Measurements from ENCODE around the gene LRRC8A.

Gene LRRC8A

GRCh38 chr9:128902351-128903078 lies 20.6 kb downstream of the LRRC8A start:
- DNase-seq = no peak

GRCh38 chr9:128903079-128903461 lies 21.1 kb downstream of the LRRC8A start:
- no peak for DNase-seq

GRCh38 chr9:128903871-128904620 lies 22.1 kb downstream of the LRRC8A start:
- DNase-seq = no peak

- no peak for DNase-seq
These were observed 24.0 kb downstream of the LRRC8A start for GRCh38 chr9:128905964-128906363.

- no peak for DNase-seq
These were observed 24.8 kb downstream of the LRRC8A start for GRCh38 chr9:128906741-128907140.

- no peak for DNase-seq
These were observed 26.4 kb downstream of the LRRC8A start for GRCh38 chr9:128908372-128908771.

GRCh38 chr9:128909859-128910258 lies 27.9 kb downstream of the LRRC8A start:
- no peak for DNase-seq

- DNase-seq = no peak
These were observed 29.0 kb downstream of the LRRC8A start for GRCh38 chr9:128910906-128911305.

- DNase-seq = no peak
These were observed 29.6 kb downstream of the LRRC8A start for GRCh38 chr9:128911529-128912035.

GRCh38 chr9:128912270-128912853 lies 30.4 kb downstream of the LRRC8A start:
- DNase-seq = no peak

GRCh38 chr9:128913048-128913900 lies 31.3 kb downstream of the LRRC8A start:
- no peak for DNase-seq

GRCh38 chr9:128913995-128914772 lies 32.3 kb downstream of the LRRC8A start:
- DNase-seq = no peak

- DNase-seq = no peak
These were observed 34.3 kb downstream of the LRRC8A start for GRCh38 chr9:128916204-128916603.

- no peak for DNase-seq
These were observed 34.8 kb downstream of the LRRC8A start for GRCh38 chr9:128916745-128917144.

GRCh38 chr9:128917151-128917849 lies 35.4 kb downstream of the LRRC8A start:
- no peak for DNase-seq

GRCh38 chr9:128918921-128919320 lies 37.0 kb downstream of the LRRC8A start:
- DNase-seq = no peak

GRCh38 chr9:128919402-128920089 lies 37.6 kb downstream of the LRRC8A start:
- no peak for DNase-seq

- DNase-seq = no peak
These were observed 38.6 kb downstream of the LRRC8A start, which contains the start of gene PHYHD1 for GRCh38 chr9:128920381-128921058. PHYHD1 (plus strand) TSS chr9:128920982; CDS start chr9:128922324, 1,342 bp downstream.

- DNase-seq = no peak
These were observed 40.2 kb downstream of the LRRC8A start for GRCh38 chr9:128921881-128922763.

Data from NCI-H526 (cell line).